Neuronal stem cell (in vitro differentiated cells): ENCODE measurements around the gene KPTN.
A peak's percentile ranks its signal among the peaks of the same experiment; 100 is the strongest.

ENCODE experiments used
- DNase-seq: peaks from one replicate; pipeline ENCODE4 v3.0.0-alpha.2; 2013; ENCODE audit warnings: low spot score
- H2AFZ ChIP-seq: one replicate; pipeline ENCODE4 v1.6.1; 2013; ENCODE audit warnings: mild to moderate bottlenecking, low read length, inconsistent platforms
- H2AK5ac ChIP-seq: 2 replicates; pipeline ENCODE4 v1.6.1; 2013; ENCODE audit warnings: low read depth, mild to moderate bottlenecking, inconsistent platforms, low read length, moderate library complexity, mixed read lengths
- H2BK120ac ChIP-seq: 2 replicates; pipeline ENCODE4 v1.6.1; 2013; ENCODE audit warnings: low read depth, mild to moderate bottlenecking, inconsistent platforms, low read length, moderate library complexity, mixed read lengths
- H2BK12ac ChIP-seq: one replicate; pipeline ENCODE4 v1.6.1; 2013; ENCODE audit warnings: low read length, inconsistent platforms
- H2BK15ac ChIP-seq: 2 replicates; pipeline ENCODE4 v1.6.1; 2013; ENCODE audit warnings: mild to moderate bottlenecking, low read length, inconsistent platforms, mixed read lengths
- H2BK5ac ChIP-seq: one replicate; pipeline ENCODE4 v1.6.1; 2013; ENCODE audit warnings: inconsistent platforms, mild to moderate bottlenecking, low read length, moderate library complexity
- H3K14ac ChIP-seq: one replicate; pipeline ENCODE4 v1.6.1; 2013; ENCODE audit warnings: low read length, inconsistent platforms
- H3K18ac ChIP-seq: 2 replicates; pipeline ENCODE4 v1.6.1; 2013; ENCODE audit warnings: low read length, inconsistent platforms
- H3K23ac ChIP-seq: 2 replicates; pipeline ENCODE4 v1.6.1; 2013; ENCODE audit warnings: low read depth, mild to moderate bottlenecking, mixed read lengths, low read length, inconsistent platforms; ENCODE audit not compliant: poor library complexity
- H3K27ac ChIP-seq: replicated peaks from 3 replicates; pipeline ENCODE4 v1.5.1; 2013; ENCODE audit warnings: low read length, inconsistent platforms
- H3K27me3 ChIP-seq, 3 experiments: 2 replicates each; pipeline ENCODE4 v1.6.1; 2013; ENCODE audit warnings: low read length in 3 of 3, mild to moderate bottlenecking in 2 of 3, inconsistent platforms in 1 of 3, low read depth in 1 of 3, mixed read lengths in 1 of 3, moderate library complexity in 1 of 3; ENCODE audit not compliant: control insufficient read depth in 3 of 3, insufficient read depth in 3 of 3
- H3K36me3 ChIP-seq, 2 donors: replicated peaks in 1 of 2; 2 replicates each; pipeline ENCODE4 v1.6.1; 2013; ENCODE audit warnings: low read length in 2 of 2; ENCODE audit not compliant: control insufficient read depth in 2 of 2, insufficient read depth in 2 of 2
- H3K4ac ChIP-seq: 2 replicates; pipeline ENCODE4 v1.6.1; 2013; ENCODE audit warnings: inconsistent platforms, mild to moderate bottlenecking, low read length, moderate library complexity
- H3K4me1 ChIP-seq, 2 donors: 1 replicate in 1 of 2; 2 replicates in 1 of 2; pipeline ENCODE4 v1.6.1; 2013; ENCODE audit warnings: low read length in 2 of 2, low read depth in 1 of 2; ENCODE audit not compliant: control insufficient read depth in 2 of 2, insufficient read depth in 1 of 2
- H3K4me2 ChIP-seq: one replicate; pipeline ENCODE4 v1.6.1; 2013; ENCODE audit warnings: mild to moderate bottlenecking, low read length, inconsistent platforms; ENCODE audit not compliant: insufficient read depth, poor library complexity, severe bottlenecking
- H3K4me3 ChIP-seq, 2 donors: 2 replicates each; pipeline ENCODE4 v1.5.1; 2013; ENCODE audit warnings: low read length in 2 of 2, mild to moderate bottlenecking in 2 of 2, inconsistent platforms in 1 of 2, moderate library complexity in 1 of 2
- H3K79me1 ChIP-seq: one replicate; pipeline ENCODE4 v1.6.1; 2013; ENCODE audit warnings: low read depth, mild to moderate bottlenecking, inconsistent platforms, low read length, moderate library complexity
- H3K9ac ChIP-seq: one replicate; pipeline ENCODE4 v1.6.1; 2013; ENCODE audit warnings: mild to moderate bottlenecking, low read depth, low read length, inconsistent platforms; ENCODE audit not compliant: poor library complexity
- H3K9me3 ChIP-seq, 2 donors: replicated peaks in 1 of 2; 2 replicates each; pipeline versions ENCODE3 to v1.6.1; 2013; ENCODE audit warnings: low read length in 2 of 2, mild to moderate bottlenecking in 2 of 2, inconsistent platforms in 1 of 2, low read depth in 1 of 2, mixed read lengths in 1 of 2, moderate library complexity in 1 of 2; ENCODE audit not compliant: control insufficient read depth in 2 of 2, insufficient read depth in 1 of 2
- H4K8ac ChIP-seq: one replicate; pipeline ENCODE4 v1.6.1; 2013; ENCODE audit warnings: low read depth, mild to moderate bottlenecking, inconsistent platforms, low read length, moderate library complexity
- H4K91ac ChIP-seq: one replicate; pipeline ENCODE4 v1.6.1; 2013; ENCODE audit warnings: low read length, low read depth, mild to moderate bottlenecking, inconsistent platforms; ENCODE audit not compliant: poor library complexity
- whole genome bisulfite sequencing, 2 donors: extraction: QIAGEN DNeasy Blood & Tissue Kit; methylation state at CpG; one replicate each; pipeline ENCODE4 v1.1.7; 2013; ENCODE audit warnings: missing lambda C conversion rate in 2 of 2, mixed read lengths in 1 of 2; ENCODE audit not compliant: insufficient read length in 2 of 2, insufficient replicate concordance in 1 of 2; ENCODE audit errors: extremely low coverage in 2 of 2; 5-methylcytosine and 5-hydroxymethylcytosine counted together

Gene KPTN

DNA sequence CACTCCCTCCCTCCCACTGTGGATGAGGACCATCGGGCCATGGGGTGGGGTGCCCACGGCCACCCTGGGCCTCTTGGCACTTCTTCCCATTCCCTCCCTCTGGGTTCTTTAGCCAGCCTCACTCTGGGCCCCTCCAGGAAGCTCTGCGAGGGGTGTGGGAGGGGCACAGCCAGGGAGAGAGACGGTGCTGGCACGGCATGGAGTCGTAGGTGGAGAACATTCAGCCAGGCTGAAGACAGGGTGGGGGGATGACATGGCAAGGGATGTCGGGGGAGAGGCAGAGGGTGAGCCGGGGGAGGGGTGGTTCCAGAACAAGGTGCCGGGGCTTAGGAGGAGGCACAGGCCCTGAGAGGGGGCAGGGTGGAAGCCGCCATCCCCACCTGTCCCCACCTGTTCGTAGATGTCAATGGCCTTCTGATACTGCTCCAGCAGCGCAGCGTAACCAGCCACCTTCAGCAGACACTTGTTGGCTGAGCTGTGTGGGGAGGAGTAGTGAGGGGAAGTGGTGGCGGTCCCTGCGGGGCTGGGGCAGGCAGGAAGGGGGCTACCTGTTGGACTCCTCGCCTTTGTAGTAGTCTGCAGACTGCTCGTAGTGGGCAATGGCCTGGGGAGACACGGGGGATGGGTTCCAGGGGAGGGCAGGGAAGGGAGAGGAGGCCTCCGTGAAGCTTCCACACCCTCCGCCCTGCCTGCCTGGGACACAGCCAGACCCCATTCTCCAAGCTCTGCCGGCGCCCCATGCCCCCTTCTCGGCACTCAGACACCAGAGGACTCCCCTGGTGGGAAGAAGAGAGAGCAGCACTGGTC, 8.8 kb upstream of the KPTN start:
- H4K91ac ChIP-seq: no peak overlapping the region
- no peak overlapping the region for H3K9ac ChIP-seq
- no peak overlapping the region for H2BK5ac ChIP-seq
- H3K14ac ChIP-seq: no peak overlapping the region
- H3K4me1 ChIP-seq: no peaks in the 10 kb centered on the region
- peaks cover 18 to 62% of the 10 kb centered on the region in 2 donors for H3K36me3 ChIP-seq
- peaks cover 0 to 2% of the 10 kb centered on the region in 2 donors for H3K9me3 ChIP-seq
- H2BK120ac ChIP-seq: peak overlapping the region; percentile 47
- WGBS, 2 donors: no CpG with 5 or more reads among the region's 23 CpGs
- H3K79me1 ChIP-seq: peaks cover 19% of the 10 kb centered on the region
- H3K4me2 ChIP-seq: no peak overlapping the region
- no peak overlapping the region for H3K4ac ChIP-seq
- no peak overlapping the region for H3K27ac ChIP-seq
- H3K4me3 ChIP-seq: no peak overlapping the region
- DNase-seq: no peak
- no peak overlapping the region for H3K23ac ChIP-seq
- H2BK12ac ChIP-seq: no peak overlapping the region
- no peak overlapping the region for H2AFZ ChIP-seq
- no peaks in the 10 kb centered on the region for H3K27me3 ChIP-seq
- no peak overlapping the region for H3K18ac ChIP-seq
- H2AK5ac ChIP-seq: no peak overlapping the region
- peak overlapping the region; percentile 17 for H4K8ac ChIP-seq
- no peak overlapping the region for H2BK15ac ChIP-seq

DNA sequence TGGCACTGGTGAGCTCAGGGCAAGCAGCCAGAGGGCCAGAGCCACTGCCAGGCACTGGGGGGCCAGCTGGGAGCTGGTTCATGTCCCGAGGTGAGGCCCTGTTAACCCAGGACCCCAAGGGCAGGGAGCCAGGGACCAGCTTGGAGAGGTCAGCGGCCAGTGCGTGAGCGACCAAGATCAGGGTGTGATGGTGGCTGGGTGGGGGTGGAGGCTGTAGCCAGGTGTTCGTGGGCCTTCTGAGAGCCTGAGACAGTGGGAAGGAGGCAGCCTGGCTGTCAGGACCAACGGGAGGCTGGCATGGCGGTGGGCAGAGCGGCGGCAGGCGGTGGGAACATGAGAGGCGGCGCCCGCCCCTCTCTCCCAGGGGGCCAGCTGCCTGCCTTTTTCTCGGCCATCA, 8.1 kb upstream of the KPTN start:
- no peak overlapping the region for H2BK12ac ChIP-seq
- H2AK5ac ChIP-seq: no peak overlapping the region
- H3K4ac ChIP-seq: no peak overlapping the region
- peaks cover 15 to 55% of the 10 kb centered on the region in 2 donors for H3K36me3 ChIP-seq
- H2AFZ ChIP-seq: no peak overlapping the region
- H3K14ac ChIP-seq: no peak overlapping the region
- H3K18ac ChIP-seq: no peak overlapping the region
- H3K9me3 ChIP-seq: peaks cover 0 to 2% of the 10 kb centered on the region in 2 donors
- no peak for DNase-seq
- H3K27ac ChIP-seq: no peak overlapping the region
- no peaks in the 10 kb centered on the region for H3K27me3 ChIP-seq
- H4K8ac ChIP-seq: peak overlapping the region; percentile 17
- H3K9ac ChIP-seq: no peak overlapping the region
- peak overlapping the region; percentile 94 for H2BK5ac ChIP-seq
- peak overlapping the region; percentile 47 for H2BK120ac ChIP-seq
- no CpG with 5 or more reads among the region's 14 CpGs for WGBS, 2 donors
- no peak overlapping the region for H2BK15ac ChIP-seq
- H3K23ac ChIP-seq: no peak overlapping the region
- no peak overlapping the region for H3K4me3 ChIP-seq
- no peaks in the 10 kb centered on the region for H3K4me1 ChIP-seq
- H4K91ac ChIP-seq: no peak overlapping the region
- peaks cover 19% of the 10 kb centered on the region for H3K79me1 ChIP-seq
- no peak overlapping the region for H3K4me2 ChIP-seq

DNA sequence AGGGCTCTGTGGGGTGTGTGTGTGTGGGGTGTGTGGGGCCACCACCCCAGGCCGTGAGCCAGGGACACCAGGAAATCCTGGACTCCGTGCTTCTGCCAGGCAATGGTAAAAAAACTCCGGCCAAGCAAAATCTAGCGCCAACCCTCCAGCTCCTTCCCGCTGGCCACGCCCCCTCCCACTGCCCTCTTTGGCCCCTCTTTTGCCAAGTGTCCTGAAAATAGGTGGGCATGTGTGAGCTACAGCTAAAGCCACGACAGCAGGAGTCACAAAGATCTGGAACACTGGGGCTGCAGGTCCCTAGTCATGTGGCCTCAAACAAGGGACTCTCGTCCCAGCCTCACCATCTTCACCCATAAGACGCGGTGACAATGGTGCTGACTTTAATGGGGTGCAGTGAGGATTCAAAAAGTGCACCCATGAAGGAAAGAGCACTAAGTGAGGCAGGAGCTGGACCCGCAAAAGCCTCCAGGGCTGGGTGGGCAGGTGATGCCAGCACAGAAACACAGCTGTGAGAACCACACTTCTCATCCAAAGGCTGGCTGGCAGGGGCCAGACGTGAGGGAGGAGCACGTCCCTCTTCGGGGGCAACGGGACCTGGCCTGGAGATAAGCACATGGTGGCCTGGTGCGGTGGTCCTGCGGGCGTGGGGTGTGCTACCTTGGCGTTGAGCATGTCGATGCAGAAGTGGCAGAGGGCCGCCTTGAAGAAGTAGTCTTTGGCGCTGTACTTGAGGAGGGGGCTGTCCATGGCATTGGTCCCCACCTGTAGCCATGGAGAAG, 7.5 kb upstream of the KPTN start:
- H3K23ac ChIP-seq: peak overlapping the region; percentile 73
- no peak overlapping the region for H2AK5ac ChIP-seq
- H3K4me3 ChIP-seq: no peak overlapping the region
- no peaks in the 10 kb centered on the region for H3K27me3 ChIP-seq
- peak overlapping the region; percentile 94 for H2BK5ac ChIP-seq
- H3K79me1 ChIP-seq: peaks cover 19% of the 10 kb centered on the region
- H3K9ac ChIP-seq: peak overlapping the region; percentile 44
- no peak overlapping the region for H2BK12ac ChIP-seq
- WGBS, 2 donors: no CpG with 5 or more reads among the region's 22 CpGs
- H2BK120ac ChIP-seq: peak overlapping the region; percentile 47
- H2BK15ac ChIP-seq: no peak overlapping the region
- H3K4me2 ChIP-seq: no peak overlapping the region
- H3K27ac ChIP-seq: no peak overlapping the region
- H3K18ac ChIP-seq: no peak overlapping the region
- H3K9me3 ChIP-seq: peaks cover 0 to 2% of the 10 kb centered on the region in 2 donors
- H3K36me3 ChIP-seq: peaks cover 15 to 55% of the 10 kb centered on the region in 2 donors
- H3K4ac ChIP-seq: no peak overlapping the region
- peak overlapping the region; percentile 17 for H4K8ac ChIP-seq
- H3K14ac ChIP-seq: no peak overlapping the region
- DNase-seq: no peak
- no peak overlapping the region for H2AFZ ChIP-seq
- H3K4me1 ChIP-seq: peaks cover 0 to 5% of the 10 kb centered on the region in 2 donors
- H4K91ac ChIP-seq: no peak overlapping the region

DNA sequence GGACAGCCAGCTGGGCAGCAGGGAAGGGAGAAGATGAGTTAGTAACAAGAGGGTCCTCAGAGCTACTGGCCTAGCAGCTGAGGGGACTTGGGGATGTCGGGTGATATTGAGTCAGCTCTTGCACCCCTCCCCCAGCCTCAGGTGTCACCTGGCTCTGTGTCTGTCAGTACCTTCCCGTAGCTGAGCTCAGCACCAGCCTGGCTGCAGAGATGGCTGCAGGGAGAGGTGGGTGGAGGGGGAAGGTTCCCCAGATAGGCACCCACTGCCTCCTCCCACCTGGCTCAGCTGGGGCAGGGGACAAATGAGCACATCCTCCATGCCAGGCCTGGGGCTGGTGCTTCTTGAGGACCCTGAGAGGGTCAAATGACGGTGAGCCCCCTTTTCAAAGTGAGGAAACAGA, 6.8 kb upstream of the KPTN start:
- no peak overlapping the region for H3K4me3 ChIP-seq
- no peak overlapping the region for H2BK5ac ChIP-seq
- no peak for DNase-seq
- H3K23ac ChIP-seq: no peak overlapping the region
- no peak overlapping the region for H3K4me2 ChIP-seq
- H2AFZ ChIP-seq: no peak overlapping the region
- H4K8ac ChIP-seq: no peak overlapping the region
- H3K36me3 ChIP-seq: peaks cover 15 to 55% of the 10 kb centered on the region in 2 donors
- H2AK5ac ChIP-seq: no peak overlapping the region
- peaks cover 0 to 2% of the 10 kb centered on the region in 2 donors for H3K9me3 ChIP-seq
- no peaks in the 10 kb centered on the region for H3K27me3 ChIP-seq
- no peak overlapping the region for H3K4ac ChIP-seq
- peaks cover 0 to 6% of the 10 kb centered on the region in 2 donors for H3K4me1 ChIP-seq
- peaks cover 16% of the 10 kb centered on the region for H3K79me1 ChIP-seq
- H4K91ac ChIP-seq: no peak overlapping the region
- WGBS, 2 donors: no CpG with 5 or more reads among the region's 3 CpGs
- H2BK120ac ChIP-seq: no peak overlapping the region
- H2BK15ac ChIP-seq: no peak overlapping the region
- H2BK12ac ChIP-seq: no peak overlapping the region
- H3K18ac ChIP-seq: no peak overlapping the region
- no peak overlapping the region for H3K27ac ChIP-seq
- H3K9ac ChIP-seq: no peak overlapping the region
- H3K14ac ChIP-seq: no peak overlapping the region
